Spinal cord (tissue), 10 donors: ENCODE results near the gene NBPF1. TPM values are rescaled to one million over a fixed set of nuclear protein-coding genes. Genes with fewer than 3 reads are reported as not detected.
"Not testable (repeated sequence)": the region's sequence is repeated elsewhere in the genome, so short reads cannot be mapped to it uniquely, and the experiment has no call there.

Source experiments
- DNase-seq, 6 donors: peaks; one replicate each; pipeline versions ENCODE4 v3.0.0 to v3.0.0-alpha.2; 2013 to 2015; ENCODE audit warnings: low spot score in 6 of 6, low read depth in 4 of 6
- H3K27ac ChIP-seq: one replicate; pipeline ENCODE4 v1.5.1; 2013; ENCODE audit warnings: low read depth, low read length, control low read depth
- H3K27me3 ChIP-seq: one replicate; pipeline ENCODE4 v1.6.1; 2013; ENCODE audit warnings: low read length; ENCODE audit not compliant: control insufficient read depth, insufficient read depth
- H3K36me3 ChIP-seq: one replicate; pipeline ENCODE4 v1.6.1; 2013; ENCODE audit warnings: low read length; ENCODE audit not compliant: control insufficient read depth, insufficient read depth
- H3K4me1 ChIP-seq: one replicate; pipeline ENCODE4 v1.6.1; 2013; ENCODE audit warnings: low read length; ENCODE audit not compliant: control insufficient read depth, insufficient read depth
- H3K4me3 ChIP-seq: one replicate; pipeline ENCODE4 v1.5.1; 2013; ENCODE audit warnings: low read depth, low read length, control low read depth
- H3K9me3 ChIP-seq: one replicate; pipeline ENCODE4 v1.6.1; 2013; ENCODE audit warnings: low read length; ENCODE audit not compliant: control insufficient read depth, insufficient read depth
- WGBS: methylation state at CpG from one replicate; pipeline ENCODE4 v1.1.5; 2013; ENCODE audit warnings: missing lambda C conversion rate; ENCODE audit not compliant: insufficient coverage; 5-methylcytosine and 5-hydroxymethylcytosine counted together
- polyA plus RNA-seq, 2 donors: library from polyadenylated mRNA; unstranded; fragments of 120-200 nt; gene quantifications; one replicate each; pipeline ENCODE4 v1.2.1, GENCODE V29; 2013; ENCODE audit not compliant: insufficient read length in 2 of 2
- total RNA-seq, 2 donors: library from RNA; depleted of rRNA in 1 of 2; stranded (reverse); fragments of 120-200 nt in 1 of 2; fragments of >200 nt in 1 of 2; gene quantifications; one replicate each; pipeline versions ENCODE4 v1.2.3 to v1.2.4, GENCODE V29; 2013 to 2014
- donor health status: healthy.

NBPF1 gene
- total and polyA plus RNA-seq, 4 donors, result 66.5 to 112 (median 79.0) TPM

GRCh38 chr1:16647179-16648176, 34.1 kb upstream of the NBPF1 start:
- not testable (repeated sequence) for H3K9me3 ChIP-seq, H3K4me3 ChIP-seq, DNase-seq

DNA sequence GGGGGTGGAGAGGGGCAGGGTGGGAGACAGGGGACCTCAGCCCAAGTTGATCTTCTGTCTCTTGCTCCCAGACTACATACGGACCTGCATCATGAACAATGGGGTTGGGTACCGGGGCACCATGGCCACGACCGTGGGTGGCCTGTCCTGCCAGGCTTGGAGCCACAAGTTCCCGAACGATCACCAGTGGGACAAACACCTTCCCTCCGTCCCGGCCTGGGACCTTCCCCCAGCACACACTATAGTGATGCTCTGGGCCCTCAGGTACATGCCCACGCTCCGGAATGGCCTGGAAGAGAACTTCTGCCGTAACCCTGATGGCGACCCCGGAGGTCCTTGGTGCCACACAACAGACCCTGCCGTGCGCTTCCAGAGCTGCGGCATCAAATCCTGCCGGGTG, 33.4 kb upstream of the NBPF1 start:
- H3K27ac ChIP-seq, DNase-seq, H3K27me3 ChIP-seq, H3K9me3 ChIP-seq, H3K4me3 ChIP-seq: not testable (repeated sequence)
- no CpG with 5 or more reads among the region's 17 CpGs for WGBS
- Histone ChIP-seq H3K4me1 (peaks cover 32% of the 10 kb centered on the region), H3K36me3 (peaks cover 15% of the 10 kb centered on the region)

More at GRCh38 chr1:16647179-16648176, 34.1 kb upstream of the NBPF1 start:
- not testable (repeated sequence) for H3K27me3 ChIP-seq, H3K36me3 ChIP-seq, H3K27ac ChIP-seq
- H3K4me1 ChIP-seq, result peaks cover 28% of the 10 kb centered on the region
- 29% methylated on average over 10 of the region's 84 CpGs for WGBS

GRCh38 chr1:16646061-16646664, 32.8 kb upstream of the NBPF1 start:
- not testable (repeated sequence) for H3K27ac ChIP-seq, H3K9me3 ChIP-seq, DNase-seq, H3K27me3 ChIP-seq, H3K4me3 ChIP-seq
- 89% methylated on average over 12 of the region's 15 CpGs for WGBS
- peaks cover 15% of the 10 kb centered on the region for H3K36me3 ChIP-seq
- peaks cover 32% of the 10 kb centered on the region for H3K4me1 ChIP-seq

GRCh38 chr1:16645271-16646060, 32.1 kb upstream of the NBPF1 start:
- Histone ChIP-seq H3K4me1 (peaks cover 32% of the 10 kb centered on the region), H3K27ac (peak overlapping the region; percentile 90), H3K4me3 (peak overlapping the region; percentile 100), H3K36me3 (peaks cover 17% of the 10 kb centered on the region)
- peak in 1 of 6 donors; percentile 27 for DNase-seq
- H3K27me3 ChIP-seq, H3K9me3 ChIP-seq: not testable (repeated sequence)
- WGBS, result 93% methylated on average over 3 of the region's 7 CpGs

- not testable (repeated sequence) for H3K27me3 ChIP-seq, H3K9me3 ChIP-seq
- H3K27ac ChIP-seq, result peak overlapping the region; percentile 90
- H3K4me1 ChIP-seq, result peaks cover 32% of the 10 kb centered on the region
- peak; percentile 100 for DNase-seq
- WGBS, result 3% methylated on average over 55 of the region's 61 CpGs
- peaks cover 19% of the 10 kb centered on the region for H3K36me3 ChIP-seq
- peak overlapping the region; percentile 100 for H3K4me3 ChIP-seq
These were observed 31.3 kb upstream of the NBPF1 start for GRCh38 chr1:16644482-16645270.

GRCh38 chr1:16644193-16644481, 30.8 kb upstream of the NBPF1 start:
- WGBS, result under 1% methylated on average over 15 of the region's 16 CpGs
- H3K27ac ChIP-seq, result peak overlapping the region; percentile 90

GRCh38 chr1:16643476-16644192, 30.3 kb upstream of the NBPF1 start:
- DNase-seq, H3K27me3 ChIP-seq, H3K9me3 ChIP-seq: not testable (repeated sequence)
- Histone ChIP-seq H3K4me1 (peaks cover 32% of the 10 kb centered on the region), H3K36me3 (peaks cover 21% of the 10 kb centered on the region), H3K4me3 (peak overlapping the region; percentile 100), H3K27ac (peak overlapping the region; percentile 90)
- WGBS, result 53% methylated on average over 11 of the region's 12 CpGs

More at GRCh38 chr1:16644193-16644481, 30.8 kb upstream of the NBPF1 start:
- peak overlapping the region; percentile 100 for H3K4me3 ChIP-seq
- H3K4me1 ChIP-seq, result peaks cover 32% of the 10 kb centered on the region
- peaks cover 20% of the 10 kb centered on the region for H3K36me3 ChIP-seq
- H3K9me3 ChIP-seq, result no peaks in the 10 kb centered on the region
- H3K27me3 ChIP-seq, result peaks cover 4% of the 10 kb centered on the region
- DNase-seq, result no peak

DNA sequence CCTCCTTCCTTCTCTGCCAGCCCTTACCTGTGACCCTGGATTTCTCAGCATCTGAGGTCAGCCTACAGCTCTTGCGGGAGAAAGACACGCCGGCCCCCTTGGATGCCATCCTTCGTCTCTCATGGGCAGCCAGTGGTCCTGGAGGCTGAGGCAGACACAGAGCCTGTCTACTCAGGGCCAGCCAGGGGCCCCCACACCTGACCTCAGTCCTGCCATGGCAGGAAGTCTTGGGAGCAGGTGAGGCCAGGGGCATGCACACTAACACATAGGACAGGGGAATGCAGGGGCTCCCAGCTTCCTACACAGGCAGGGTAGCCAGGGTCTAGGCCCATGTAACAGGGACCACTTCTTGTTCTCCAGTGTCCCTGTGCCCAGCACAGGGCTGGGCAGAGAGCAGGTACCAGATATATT, 29.6 kb upstream of the NBPF1 start:
- H3K27me3 ChIP-seq, H3K9me3 ChIP-seq, H3K27ac ChIP-seq, DNase-seq: not testable (repeated sequence)
- Histone ChIP-seq H3K36me3 (peaks cover 21% of the 10 kb centered on the region), H3K4me1 (peaks cover 32% of the 10 kb centered on the region), H3K4me3 (peak overlapping the region; percentile 100)
- 97% methylated on average over 4 of the region's 4 CpGs for WGBS
